Endothelial cell of umbilical vein (primary cell): Measurements from ENCODE around the gene NKD1.

Source experiments
- EZH2 ChIP-seq: IDR thresholded peaks from 2 replicates; pipeline ENCODE4 v1.6.1; 2012; ENCODE audit warnings: borderline replicate concordance, low read depth, mild to moderate bottlenecking, moderate library complexity, low read length, inconsistent platforms; ENCODE audit not compliant: severe bottlenecking
- FOS ChIP-seq: IDR thresholded peaks from 2 replicates; pipeline ENCODE4 v1.6.1; 2011; ENCODE audit warnings: mild to moderate bottlenecking, low read length, moderate library complexity, borderline replicate concordance; ENCODE audit not compliant: insufficient read depth
- JUN ChIP-seq: IDR thresholded peaks from 2 replicates; pipeline ENCODE4 v1.6.1; 2011; ENCODE audit warnings: borderline replicate concordance, low read depth; ENCODE audit not compliant: insufficient read length, insufficient read depth
- MYC ChIP-seq: IDR thresholded peaks from one replicate; pipeline ENCODE4 v1.6.1; 2011; ENCODE audit warnings: mild to moderate bottlenecking, low read depth, low read length
- POLR2A ChIP-seq: IDR thresholded peaks from 2 replicates; pipeline ENCODE4 v1.6.1; 2012; ENCODE audit warnings: low read depth, mild to moderate bottlenecking, control low read depth, low read length
- POLR2AphosphoS5 ChIP-seq: IDR thresholded peaks from 2 replicates; pipeline ENCODE4 v1.6.1; 2012; ENCODE audit warnings: low read depth, mild to moderate bottlenecking, control low read depth, low read length, moderate library complexity; ENCODE audit not compliant: insufficient read depth
- TF ChIP-seq, protein P1 (sequence below), 2 donors: IDR thresholded peaks; 1 replicate in 1 of 2; 2 replicates in 1 of 2; pipeline ENCODE4 v1.5.1; 2011; ENCODE audit warnings: low read length in 2 of 2, mild to moderate bottlenecking in 2 of 2, moderate library complexity in 2 of 2, control low read depth in 1 of 2, inconsistent platforms in 1 of 2, low read depth in 1 of 2; ENCODE audit not compliant: insufficient read depth in 1 of 2; ENCODE audit errors: extremely low read depth in 1 of 2

- TF ChIP-seq POLR2AphosphoS5, result no peak
- TF ChIP-seq, protein P1, sequence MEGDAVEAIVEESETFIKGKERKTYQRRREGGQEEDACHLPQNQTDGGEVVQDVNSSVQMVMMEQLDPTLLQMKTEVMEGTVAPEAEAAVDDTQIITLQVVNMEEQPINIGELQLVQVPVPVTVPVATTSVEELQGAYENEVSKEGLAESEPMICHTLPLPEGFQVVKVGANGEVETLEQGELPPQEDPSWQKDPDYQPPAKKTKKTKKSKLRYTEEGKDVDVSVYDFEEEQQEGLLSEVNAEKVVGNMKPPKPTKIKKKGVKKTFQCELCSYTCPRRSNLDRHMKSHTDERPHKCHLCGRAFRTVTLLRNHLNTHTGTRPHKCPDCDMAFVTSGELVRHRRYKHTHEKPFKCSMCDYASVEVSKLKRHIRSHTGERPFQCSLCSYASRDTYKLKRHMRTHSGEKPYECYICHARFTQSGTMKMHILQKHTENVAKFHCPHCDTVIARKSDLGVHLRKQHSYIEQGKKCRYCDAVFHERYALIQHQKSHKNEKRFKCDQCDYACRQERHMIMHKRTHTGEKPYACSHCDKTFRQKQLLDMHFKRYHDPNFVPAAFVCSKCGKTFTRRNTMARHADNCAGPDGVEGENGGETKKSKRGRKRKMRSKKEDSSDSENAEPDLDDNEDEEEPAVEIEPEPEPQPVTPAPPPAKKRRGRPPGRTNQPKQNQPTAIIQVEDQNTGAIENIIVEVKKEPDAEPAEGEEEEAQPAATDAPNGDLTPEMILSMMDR (IDR thresholded peaks at IDR 0.05; ENCODE audit: extremely low read depth in 1 of 2, insufficient read depth in 1 of 2, low read depth in 1 of 2, low read length in 2 of 2), result no peak
- TF ChIP-seq MYC, result no peak
- TF ChIP-seq FOS, result no peak
- TF ChIP-seq POLR2A, result no peak
- no peak for TF ChIP-seq EZH2
- TF ChIP-seq JUN, result no peak
Observed at GRCh38 chr16:50597563-50598255, 49.5 kb downstream of the NKD1 start.
